Measurements from ENCODE around the gene AUTS2. TPM values are rescaled to one million over a fixed set of nuclear protein-coding genes. Genes with fewer than 3 reads are reported as not detected.

The AUTS2 gene
- total RNA-seq, 1 experiment from 2014 or later: 50.0 TPM

DNA sequence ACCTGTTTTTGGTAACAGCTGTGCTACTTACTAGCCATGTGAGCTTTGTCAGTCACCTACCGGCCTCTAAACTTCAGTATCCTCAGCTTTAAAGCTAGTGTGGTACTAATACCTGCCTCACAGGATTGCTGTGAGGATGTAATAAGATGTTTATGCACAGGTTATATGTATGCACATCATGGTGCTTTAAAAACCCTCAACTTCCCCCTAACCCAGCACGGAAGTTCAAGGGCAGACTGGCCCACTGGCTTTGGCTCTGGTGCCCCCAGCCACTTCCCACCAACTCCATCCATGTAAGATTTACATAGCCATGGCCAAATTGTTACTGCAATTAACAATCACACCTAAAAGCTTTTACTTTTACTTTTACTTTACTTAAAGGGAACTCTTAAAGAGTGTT lies 857.6 kb downstream of the AUTS2 start:
- Mint-ChIP-seq H3K4me3 (no peak overlapping the region), H3K4me1 (peaks cover 10% of the 10 kb centered on the region), H3K27ac (no peak overlapping the region), H3K36me3 (no peaks in the 10 kb centered on the region), H3K27me3 (ENCODE audit: low read depth) (no peaks in the 10 kb centered on the region; the same call in 1 of the 2 replicates), H3K9me3 (no peaks in the 10 kb centered on the region)
- CTCF ChIA-PET: no interaction called here
- POLR2A ChIA-PET: no interaction called here
- DNase-seq (ENCODE audit: low spot score) (no peak), ATAC-seq (no peak)
- TF ChIP-seq ZNF416 (CRISPR knock-in tag; IDR thresholded peaks at IDR 0.05) (no peak), JAZF1 (CRISPR knock-in tag; IDR thresholded peaks at IDR 0.05) (no peak), NFATC4 (CRISPR knock-in tag; IDR thresholded peaks at IDR 0.05) (no peak), ERG (CRISPR knock-in tag; IDR thresholded peaks at IDR 0.05) (no peak)
- TF ChIP-seq, protein P1, sequence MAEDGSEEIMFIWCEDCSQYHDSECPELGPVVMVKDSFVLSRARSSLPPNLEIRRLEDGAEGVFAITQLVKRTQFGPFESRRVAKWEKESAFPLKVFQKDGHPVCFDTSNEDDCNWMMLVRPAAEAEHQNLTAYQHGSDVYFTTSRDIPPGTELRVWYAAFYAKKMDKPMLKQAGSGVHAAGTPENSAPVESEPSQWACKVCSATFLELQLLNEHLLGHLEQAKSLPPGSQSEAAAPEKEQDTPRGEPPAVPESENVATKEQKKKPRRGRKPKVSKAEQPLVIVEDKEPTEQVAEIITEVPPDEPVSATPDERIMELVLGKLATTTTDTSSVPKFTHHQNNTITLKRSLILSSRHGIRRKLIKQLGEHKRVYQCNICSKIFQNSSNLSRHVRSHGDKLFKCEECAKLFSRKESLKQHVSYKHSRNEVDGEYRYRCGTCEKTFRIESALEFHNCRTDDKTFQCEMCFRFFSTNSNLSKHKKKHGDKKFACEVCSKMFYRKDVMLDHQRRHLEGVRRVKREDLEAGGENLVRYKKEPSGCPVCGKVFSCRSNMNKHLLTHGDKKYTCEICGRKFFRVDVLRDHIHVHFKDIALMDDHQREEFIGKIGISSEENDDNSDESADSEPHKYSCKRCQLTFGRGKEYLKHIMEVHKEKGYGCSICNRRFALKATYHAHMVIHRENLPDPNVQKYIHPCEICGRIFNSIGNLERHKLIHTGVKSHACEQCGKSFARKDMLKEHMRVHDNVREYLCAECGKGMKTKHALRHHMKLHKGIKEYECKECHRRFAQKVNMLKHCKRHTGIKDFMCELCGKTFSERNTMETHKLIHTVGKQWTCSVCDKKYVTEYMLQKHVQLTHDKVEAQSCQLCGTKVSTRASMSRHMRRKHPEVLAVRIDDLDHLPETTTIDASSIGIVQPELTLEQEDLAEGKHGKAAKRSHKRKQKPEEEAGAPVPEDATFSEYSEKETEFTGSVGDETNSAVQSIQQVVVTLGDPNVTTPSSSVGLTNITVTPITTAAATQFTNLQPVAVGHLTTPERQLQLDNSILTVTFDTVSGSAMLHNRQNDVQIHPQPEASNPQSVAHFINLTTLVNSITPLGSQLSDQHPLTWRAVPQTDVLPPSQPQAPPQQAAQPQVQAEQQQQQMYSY (CRISPR knock-in tag; IDR thresholded peaks at IDR 0.05): no peak
- TF ChIP-seq, protein P2, sequence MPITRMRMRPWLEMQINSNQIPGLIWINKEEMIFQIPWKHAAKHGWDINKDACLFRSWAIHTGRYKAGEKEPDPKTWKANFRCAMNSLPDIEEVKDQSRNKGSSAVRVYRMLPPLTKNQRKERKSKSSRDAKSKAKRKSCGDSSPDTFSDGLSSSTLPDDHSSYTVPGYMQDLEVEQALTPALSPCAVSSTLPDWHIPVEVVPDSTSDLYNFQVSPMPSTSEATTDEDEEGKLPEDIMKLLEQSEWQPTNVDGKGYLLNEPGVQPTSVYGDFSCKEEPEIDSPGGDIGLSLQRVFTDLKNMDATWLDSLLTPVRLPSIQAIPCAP (CRISPR knock-in tag; IDR thresholded peaks at IDR 0.05): no peak

- Mint-ChIP-seq H3K36me3 (no peaks in the 10 kb centered on the region), H3K4me1 (peaks cover 10% of the 10 kb centered on the region), H3K27me3 (ENCODE audit: low read depth) (no peaks in the 10 kb centered on the region; the same call in 1 of the 2 replicates), H3K4me3 (no peak overlapping the region), H3K9me3 (no peaks in the 10 kb centered on the region), H3K27ac (no peak overlapping the region)
- TF ChIP-seq ATF3 (CRISPR knock-in tag; conservative IDR thresholded peaks at IDR 0.05) (no peak), CDX4 (CRISPR knock-in tag; IDR thresholded peaks at IDR 0.05; ENCODE audit: borderline replicate concordance) (no peak), CBFB (CRISPR knock-in tag; IDR thresholded peaks at IDR 0.05; ENCODE audit: low read depth) (no peak), KAT7 (CRISPR knock-in tag; IDR thresholded peaks at IDR 0.05; ENCODE audit: borderline replicate concordance) (no peak), SMAD4 (CRISPR knock-in tag; IDR thresholded peaks at IDR 0.05) (no peak), ZNF263 (CRISPR knock-in tag; IDR thresholded peaks at IDR 0.05; ENCODE audit: low read depth) (no peak), MYBL2 (CRISPR knock-in tag; IDR thresholded peaks at IDR 0.05) (no peak), TP53 (CRISPR knock-in tag; IDR thresholded peaks at IDR 0.05) (no peak), USF1 (CRISPR knock-in tag; IDR thresholded peaks at IDR 0.05) (no peak), FOXJ3 (CRISPR knock-in tag; IDR thresholded peaks at IDR 0.05; ENCODE audit: borderline replicate concordance) (no peak), NR3C1 (CRISPR knock-in tag; conservative IDR thresholded peaks at IDR 0.05; ENCODE audit: low read depth) (no peak)
- TF ChIP-seq, protein P3, sequence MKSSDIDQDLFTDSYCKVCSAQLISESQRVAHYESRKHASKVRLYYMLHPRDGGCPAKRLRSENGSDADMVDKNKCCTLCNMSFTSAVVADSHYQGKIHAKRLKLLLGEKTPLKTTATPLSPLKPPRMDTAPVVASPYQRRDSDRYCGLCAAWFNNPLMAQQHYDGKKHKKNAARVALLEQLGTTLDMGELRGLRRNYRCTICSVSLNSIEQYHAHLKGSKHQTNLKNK (CRISPR knock-in tag; IDR thresholded peaks at IDR 0.05): no peak
- TF ChIP-seq, protein P4, sequence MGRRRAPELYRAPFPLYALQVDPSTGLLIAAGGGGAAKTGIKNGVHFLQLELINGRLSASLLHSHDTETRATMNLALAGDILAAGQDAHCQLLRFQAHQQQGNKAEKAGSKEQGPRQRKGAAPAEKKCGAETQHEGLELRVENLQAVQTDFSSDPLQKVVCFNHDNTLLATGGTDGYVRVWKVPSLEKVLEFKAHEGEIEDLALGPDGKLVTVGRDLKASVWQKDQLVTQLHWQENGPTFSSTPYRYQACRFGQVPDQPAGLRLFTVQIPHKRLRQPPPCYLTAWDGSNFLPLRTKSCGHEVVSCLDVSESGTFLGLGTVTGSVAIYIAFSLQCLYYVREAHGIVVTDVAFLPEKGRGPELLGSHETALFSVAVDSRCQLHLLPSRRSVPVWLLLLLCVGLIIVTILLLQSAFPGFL (CRISPR knock-in tag; IDR thresholded peaks at IDR 0.05; ENCODE audit: borderline replicate concordance): no peak
- TF ChIP-seq, protein P5, sequence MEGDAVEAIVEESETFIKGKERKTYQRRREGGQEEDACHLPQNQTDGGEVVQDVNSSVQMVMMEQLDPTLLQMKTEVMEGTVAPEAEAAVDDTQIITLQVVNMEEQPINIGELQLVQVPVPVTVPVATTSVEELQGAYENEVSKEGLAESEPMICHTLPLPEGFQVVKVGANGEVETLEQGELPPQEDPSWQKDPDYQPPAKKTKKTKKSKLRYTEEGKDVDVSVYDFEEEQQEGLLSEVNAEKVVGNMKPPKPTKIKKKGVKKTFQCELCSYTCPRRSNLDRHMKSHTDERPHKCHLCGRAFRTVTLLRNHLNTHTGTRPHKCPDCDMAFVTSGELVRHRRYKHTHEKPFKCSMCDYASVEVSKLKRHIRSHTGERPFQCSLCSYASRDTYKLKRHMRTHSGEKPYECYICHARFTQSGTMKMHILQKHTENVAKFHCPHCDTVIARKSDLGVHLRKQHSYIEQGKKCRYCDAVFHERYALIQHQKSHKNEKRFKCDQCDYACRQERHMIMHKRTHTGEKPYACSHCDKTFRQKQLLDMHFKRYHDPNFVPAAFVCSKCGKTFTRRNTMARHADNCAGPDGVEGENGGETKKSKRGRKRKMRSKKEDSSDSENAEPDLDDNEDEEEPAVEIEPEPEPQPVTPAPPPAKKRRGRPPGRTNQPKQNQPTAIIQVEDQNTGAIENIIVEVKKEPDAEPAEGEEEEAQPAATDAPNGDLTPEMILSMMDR (IDR thresholded peaks at IDR 0.05): no peak
- TF ChIP-seq, protein P6, sequence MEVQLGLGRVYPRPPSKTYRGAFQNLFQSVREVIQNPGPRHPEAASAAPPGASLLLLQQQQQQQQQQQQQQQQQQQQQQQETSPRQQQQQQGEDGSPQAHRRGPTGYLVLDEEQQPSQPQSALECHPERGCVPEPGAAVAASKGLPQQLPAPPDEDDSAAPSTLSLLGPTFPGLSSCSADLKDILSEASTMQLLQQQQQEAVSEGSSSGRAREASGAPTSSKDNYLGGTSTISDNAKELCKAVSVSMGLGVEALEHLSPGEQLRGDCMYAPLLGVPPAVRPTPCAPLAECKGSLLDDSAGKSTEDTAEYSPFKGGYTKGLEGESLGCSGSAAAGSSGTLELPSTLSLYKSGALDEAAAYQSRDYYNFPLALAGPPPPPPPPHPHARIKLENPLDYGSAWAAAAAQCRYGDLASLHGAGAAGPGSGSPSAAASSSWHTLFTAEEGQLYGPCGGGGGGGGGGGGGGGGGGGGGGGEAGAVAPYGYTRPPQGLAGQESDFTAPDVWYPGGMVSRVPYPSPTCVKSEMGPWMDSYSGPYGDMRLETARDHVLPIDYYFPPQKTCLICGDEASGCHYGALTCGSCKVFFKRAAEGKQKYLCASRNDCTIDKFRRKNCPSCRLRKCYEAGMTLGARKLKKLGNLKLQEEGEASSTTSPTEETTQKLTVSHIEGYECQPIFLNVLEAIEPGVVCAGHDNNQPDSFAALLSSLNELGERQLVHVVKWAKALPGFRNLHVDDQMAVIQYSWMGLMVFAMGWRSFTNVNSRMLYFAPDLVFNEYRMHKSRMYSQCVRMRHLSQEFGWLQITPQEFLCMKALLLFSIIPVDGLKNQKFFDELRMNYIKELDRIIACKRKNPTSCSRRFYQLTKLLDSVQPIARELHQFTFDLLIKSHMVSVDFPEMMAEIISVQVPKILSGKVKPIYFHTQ (CRISPR knock-in tag; IDR thresholded peaks at IDR 0.05): no peak
- ATAC-seq (no peak), DNase-seq (ENCODE audit: low spot score) (no peak)
- ChIA-PET CTCF (no interaction called here), POLR2A (no interaction called here)
Observed at GRCh38 chr7:70456719-70457118, 858.4 kb downstream of the AUTS2 start.
